ENCODE data around the gene SPAG8. TPM values are rescaled to one million over a fixed set of nuclear protein-coding genes. Genes with fewer than 3 reads are reported as not detected.

The SPAG8 gene
- total and polyA plus RNA-seq, 10 of the 15 experiments (the other 5 are each of a cell fraction or from before 2014, with no cell fraction given) = 0.40 to 1.1 (median 0.72) TPM

- 61% methylated on average over 2 of the region's 2 CpGs for WGBS (ENCODE audit: insufficient coverage, insufficient replicate concordance, low lambda C conversion rate, missing lambda C conversion rate)
- DNase-seq (ENCODE audit: low read depth, low spot score) = no peak
- BruUV-seq (replicated peaks) = no TSS peak
- H3K27me3 ChIP-seq (replicated peaks in 1 of 2; ENCODE audit: control insufficient read depth in 2 of 2, insufficient read depth in 2 of 2, low read length in 1 of 2) = no peaks in the 10 kb centered on the region
- no peak overlapping the region for H3K4me3 ChIP-seq
- ChIA-PET CTCF (interaction anchor here (0.6 to 7.8 kb wide), 14 partner anchors 8 to 108 kb away, joined by 3 to 59 read pairs (median 6); partner anchors contain the start of genes HINT2 and SPAG8), SMC1A (ENCODE audit: uncharacterized antibody, unreplicated experiment) (interaction anchor here (0.8 to 8.9 kb wide), 7 partner anchors 9 to 177 kb away, joined by 3 to 118 read pairs (median 4); no protein-coding TSS in a partner anchor), RAD21 (ENCODE audit: unreplicated experiment) (interaction anchor here (1.2 to 5.4 kb wide), 8 partner anchors 8 to 104 kb away, joined by 3 to 41 read pairs (median 6); partner anchors contain the start of genes CREB3 and TLN1), POLR2A (interaction anchor here (1.0 to 6.2 kb wide), 2 partner anchors 9 to 21 kb away, joined by 3 to 80 read pairs; partner anchors contain the start of gene HINT2)
- no peak for FAIRE-seq
- no peak overlapping the region for H3K4me2 ChIP-seq (ENCODE audit: control insufficient read depth, insufficient read depth)
- ATAC-seq = no peak
- TF ChIP-seq YY1 (IDR thresholded peaks at IDR 0.05; ENCODE audit: low read depth, low read length) = no peak
- TF ChIP-seq STAT1 (conservative IDR thresholded peaks at IDR 0.05) = no peak
- TF ChIP-seq ZNF592 (IDR thresholded peaks at IDR 0.05) = no peak
- TF ChIP-seq NFYB (IDR thresholded peaks at IDR 0.05; ENCODE audit: insufficient read depth, low read depth, low read length) = no peak
- no peak for TF ChIP-seq TBL1XR1 (IDR thresholded peaks at IDR 0.05; ENCODE audit: low read depth, low read length)
- TF ChIP-seq NFIC (IDR thresholded peaks at IDR 0.05; ENCODE audit: low read depth, low read length) = no peak
- TF ChIP-seq STAT3 (IDR thresholded peaks at IDR 0.05; ENCODE audit: low read depth, low read length) = no peak
- no peak for TF ChIP-seq EGR1 (IDR thresholded peaks at IDR 0.05; ENCODE audit: borderline replicate concordance in 1 of 2, low read depth in 2 of 2, low read length in 2 of 2)
- no peak for TF ChIP-seq SUZ12 (IDR thresholded peaks at IDR 0.05; ENCODE audit: unreplicated experiment)
- no peak for TF ChIP-seq ZBTB40 (IDR thresholded peaks at IDR 0.05; ENCODE audit: borderline replicate concordance)
- no peak for TF ChIP-seq POLR2AphosphoS5 (IDR thresholded peaks at IDR 0.05; ENCODE audit: low read length)
- TF ChIP-seq RAD51 (IDR thresholded peaks at IDR 0.05) = no peak
- no peak for TF ChIP-seq IRF3 (IDR thresholded peaks at IDR 0.05)
- no peak for TF ChIP-seq POLR2AphosphoS2 (IDR thresholded peaks at IDR 0.05; ENCODE audit: low read depth, low read length)
- TF ChIP-seq FOXM1 (IDR thresholded peaks at IDR 0.05; ENCODE audit: low read depth, low read length) = no peak
- H3K36me3 ChIP-seq (ENCODE audit: control insufficient read depth in 2 of 2, insufficient read depth in 2 of 2, low read length in 1 of 2) = no peaks in the 10 kb centered on the region
- H3K27ac ChIP-seq (ENCODE audit: control insufficient read depth, insufficient read depth) = no peak overlapping the region
- no peak overlapping the region for H3K9ac ChIP-seq (ENCODE audit: control insufficient read depth, insufficient read depth, low read length)
- H4K20me1 ChIP-seq (ENCODE audit: control insufficient read depth, insufficient read depth) = no peaks in the 10 kb centered on the region
- in situ Hi-C loops (cut with MboI) = no loop called here
- intact Hi-C loops (cut with micrococcal nuclease; ENCODE audit: unreplicated experiment) = no loop called here
- H2AFZ ChIP-seq (ENCODE audit: control insufficient read depth, low read depth, low read length) = no peak overlapping the region
- no peaks in the 10 kb centered on the region for H3K79me2 ChIP-seq (ENCODE audit: control insufficient read depth, insufficient read depth, low read length)
- H3K9me3 ChIP-seq (replicated peaks; ENCODE audit: control insufficient read depth, insufficient read depth, low read length) = no peaks in the 10 kb centered on the region
- peaks cover 34% of the 10 kb centered on the region for H3K4me1 ChIP-seq (ENCODE audit: control insufficient read depth, insufficient read depth, low read length)
These were observed 23.7 kb upstream of the SPAG8 start for GRCh38 chr9:35835766-35836165.

Data from GM12878 (cell line).